GM12864 (cell line): ENCODE results near the gene ALKBH1.
"Not testable (repeated sequence)": the region's sequence is repeated elsewhere in the genome, so short reads cannot be mapped to it uniquely, and the experiment has no call there.

ENCODE experiments used
- DNase-seq: peaks from one replicate; pipeline ENCODE4 v3.0.0-alpha.2; 2011; ENCODE audit warnings: low read depth
- H3K4me3 ChIP-seq: 2 replicates; pipeline ENCODE4 v1.5.1; 2011; ENCODE audit warnings: mild to moderate bottlenecking, low read depth, low read length, control low read depth
- TF ChIP-seq, protein P1 (sequence below): IDR thresholded peaks from 2 replicates; pipeline ENCODE4 v1.5.1; 2011; ENCODE audit warnings: low read depth, mild to moderate bottlenecking, moderate library complexity, low read length, control low read depth, inconsistent platforms; ENCODE audit errors: missing control alignments

ALKBH1 gene, protein sequence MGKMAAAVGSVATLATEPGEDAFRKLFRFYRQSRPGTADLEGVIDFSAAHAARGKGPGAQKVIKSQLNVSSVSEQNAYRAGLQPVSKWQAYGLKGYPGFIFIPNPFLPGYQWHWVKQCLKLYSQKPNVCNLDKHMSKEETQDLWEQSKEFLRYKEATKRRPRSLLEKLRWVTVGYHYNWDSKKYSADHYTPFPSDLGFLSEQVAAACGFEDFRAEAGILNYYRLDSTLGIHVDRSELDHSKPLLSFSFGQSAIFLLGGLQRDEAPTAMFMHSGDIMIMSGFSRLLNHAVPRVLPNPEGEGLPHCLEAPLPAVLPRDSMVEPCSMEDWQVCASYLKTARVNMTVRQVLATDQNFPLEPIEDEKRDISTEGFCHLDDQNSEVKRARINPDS

DNA sequence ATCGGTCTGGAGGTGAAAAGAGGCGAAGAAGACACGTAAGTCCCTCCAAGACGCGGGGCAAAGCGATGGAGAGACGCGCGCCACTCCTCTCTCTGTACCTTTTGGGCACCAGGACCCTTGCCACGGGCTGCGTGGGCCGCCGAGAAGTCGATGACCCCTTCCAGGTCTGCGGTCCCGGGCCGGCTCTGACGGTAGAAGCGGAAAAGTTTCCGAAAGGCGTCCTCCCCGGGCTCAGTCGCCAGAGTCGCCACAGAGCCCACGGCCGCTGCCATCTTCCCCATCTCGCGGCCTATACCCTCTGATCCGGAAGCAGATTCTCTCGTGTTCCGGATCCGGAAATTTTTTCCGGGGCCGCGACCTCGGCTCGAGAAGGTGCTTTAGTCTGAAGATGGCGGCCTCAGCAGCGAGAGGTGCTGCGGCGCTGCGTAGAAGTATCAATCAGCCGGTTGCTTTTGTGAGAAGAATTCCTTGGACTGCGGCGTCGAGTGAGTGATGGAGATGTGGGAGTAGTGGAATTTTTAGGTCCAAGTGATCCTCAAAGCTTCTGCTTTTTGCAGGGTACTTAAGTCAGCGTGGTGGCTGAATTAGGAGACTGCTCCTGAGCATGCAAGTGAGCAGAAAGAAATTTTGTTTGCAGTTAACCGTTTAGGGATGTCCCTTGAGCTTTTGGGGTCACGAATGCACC, at the start of gene ALKBH1, which contains the start of gene SLIRP:
Gene ALKBH1 (minus strand): TSS at position 300 of the 685 bp plus-strand sequence. CDS start 19 bp downstream, at position 281.
Gene SLIRP (plus strand): TSS at position 380 of the 685 bp plus-strand sequence. CDS start 9 bp downstream, at position 389.
- DNase-seq: peak; percentile 53
- TF ChIP-seq, protein P1, sequence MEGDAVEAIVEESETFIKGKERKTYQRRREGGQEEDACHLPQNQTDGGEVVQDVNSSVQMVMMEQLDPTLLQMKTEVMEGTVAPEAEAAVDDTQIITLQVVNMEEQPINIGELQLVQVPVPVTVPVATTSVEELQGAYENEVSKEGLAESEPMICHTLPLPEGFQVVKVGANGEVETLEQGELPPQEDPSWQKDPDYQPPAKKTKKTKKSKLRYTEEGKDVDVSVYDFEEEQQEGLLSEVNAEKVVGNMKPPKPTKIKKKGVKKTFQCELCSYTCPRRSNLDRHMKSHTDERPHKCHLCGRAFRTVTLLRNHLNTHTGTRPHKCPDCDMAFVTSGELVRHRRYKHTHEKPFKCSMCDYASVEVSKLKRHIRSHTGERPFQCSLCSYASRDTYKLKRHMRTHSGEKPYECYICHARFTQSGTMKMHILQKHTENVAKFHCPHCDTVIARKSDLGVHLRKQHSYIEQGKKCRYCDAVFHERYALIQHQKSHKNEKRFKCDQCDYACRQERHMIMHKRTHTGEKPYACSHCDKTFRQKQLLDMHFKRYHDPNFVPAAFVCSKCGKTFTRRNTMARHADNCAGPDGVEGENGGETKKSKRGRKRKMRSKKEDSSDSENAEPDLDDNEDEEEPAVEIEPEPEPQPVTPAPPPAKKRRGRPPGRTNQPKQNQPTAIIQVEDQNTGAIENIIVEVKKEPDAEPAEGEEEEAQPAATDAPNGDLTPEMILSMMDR: no peak
- H3K4me3 ChIP-seq: peak within 1 kb of the TSS; percentile 60

DNA sequence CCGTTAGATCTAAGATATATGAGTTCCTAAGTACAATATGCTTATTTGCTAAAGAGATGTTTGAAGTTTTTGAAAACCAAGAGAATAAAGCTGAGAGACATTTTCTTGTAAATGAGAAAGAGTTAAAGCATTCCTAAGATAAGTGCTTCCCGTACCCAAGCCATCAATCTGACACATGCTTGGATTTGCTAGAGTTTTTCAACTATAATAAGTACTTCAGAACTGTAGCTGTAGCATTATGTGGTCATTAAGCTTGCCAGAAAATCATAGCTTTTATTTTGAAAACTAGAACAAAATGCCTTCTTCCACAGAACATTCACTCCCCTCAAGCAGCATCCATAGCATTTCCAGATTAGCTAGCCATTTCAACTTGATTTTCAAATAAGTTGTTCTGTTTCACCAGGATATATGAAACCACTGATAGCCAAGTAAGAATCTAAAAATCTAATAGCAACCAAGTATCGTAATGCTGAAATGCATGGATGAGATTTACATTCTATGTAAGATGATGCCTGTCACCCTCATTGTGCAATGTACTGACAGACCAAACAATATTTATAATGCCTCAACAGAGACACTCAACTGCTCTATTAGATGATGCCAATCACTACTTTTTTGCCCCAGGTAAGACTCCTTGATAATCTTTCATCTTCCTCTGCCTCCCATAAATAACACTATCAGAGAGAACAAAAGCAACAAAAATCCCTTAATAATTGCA, 45.1 kb upstream of the ALKBH1 start:
- TF ChIP-seq, protein P1: no peak

DNA sequence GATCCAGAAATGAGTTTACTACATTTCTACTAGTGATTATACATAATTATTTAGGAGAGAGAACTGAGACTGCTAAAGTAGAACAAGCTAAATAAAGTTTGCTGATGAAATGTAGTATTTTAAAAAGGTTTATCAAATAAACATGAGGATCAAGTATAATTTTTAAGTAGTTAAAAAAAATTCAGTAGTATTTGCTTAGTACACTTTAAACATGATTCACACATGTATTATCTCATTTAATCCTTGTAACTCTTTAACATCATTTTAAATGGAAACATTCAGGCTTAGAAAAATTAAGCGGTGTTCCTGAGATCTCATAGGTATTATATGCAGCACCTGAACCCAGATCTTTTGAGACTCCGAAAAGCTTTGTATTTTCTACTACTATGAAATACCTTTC, 44.4 kb upstream of the ALKBH1 start:
- H3K4me3 ChIP-seq: no peak overlapping the region
- TF ChIP-seq, protein P1: no peak
- DNase-seq: no peak

More for the DNA sequence above, 45.1 kb upstream of the ALKBH1 start:
- H3K4me3 ChIP-seq: no peak overlapping the region
- DNase-seq: no peak

DNA sequence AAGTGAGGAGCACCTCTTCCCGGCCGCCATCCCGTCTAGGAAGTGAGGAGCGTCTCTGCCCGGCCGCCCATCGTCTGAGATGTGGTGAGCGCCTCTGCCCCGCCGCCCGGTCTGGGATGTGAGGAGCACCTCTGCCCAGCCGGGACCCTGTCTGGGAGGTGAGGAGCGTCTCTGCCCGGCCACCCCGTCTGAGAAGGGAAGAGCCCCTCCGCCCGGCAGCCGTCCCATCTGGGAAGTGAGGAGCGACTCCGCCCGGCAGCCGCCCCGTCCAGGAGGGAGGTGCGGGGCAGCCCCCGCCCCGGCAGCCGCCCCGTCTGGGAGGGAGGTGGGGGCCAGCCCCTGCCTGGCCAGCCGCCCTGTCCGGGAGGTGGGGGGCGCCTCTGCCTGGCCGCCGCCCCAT, 39.6 kb upstream of the ALKBH1 start:
- not testable (repeated sequence) for DNase-seq, H3K4me3 ChIP-seq

DNA sequence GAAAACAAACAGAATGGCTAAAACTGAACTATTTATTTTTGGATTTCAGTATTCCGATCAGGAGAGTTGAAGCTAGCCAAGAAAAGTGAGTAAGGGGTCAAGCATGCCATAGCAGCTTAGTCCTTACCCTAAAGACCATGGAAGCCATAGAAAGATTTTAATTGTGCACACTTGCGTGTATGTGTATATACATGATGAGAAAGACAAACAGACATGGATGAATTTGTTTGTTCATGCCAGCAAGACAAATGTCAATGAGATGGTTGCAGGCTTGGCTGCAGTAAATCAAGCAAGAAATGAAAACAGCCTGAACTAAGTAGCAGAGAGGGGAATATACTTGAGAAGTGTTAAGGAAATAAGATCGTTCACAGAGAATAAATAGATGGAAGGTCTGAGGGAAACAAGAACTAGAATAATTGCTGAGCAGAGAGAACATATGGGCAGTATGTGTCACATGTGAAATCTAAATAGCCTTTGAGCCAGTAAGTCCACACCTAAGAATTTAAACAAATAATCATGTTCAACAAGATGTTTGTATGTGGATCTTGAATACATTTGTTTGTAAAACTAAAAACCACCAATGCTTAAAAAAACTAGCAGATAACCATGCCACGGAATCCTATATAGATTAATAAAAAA, 38.4 kb upstream of the ALKBH1 start:
- H3K4me3 ChIP-seq: no peak overlapping the region

DNA sequence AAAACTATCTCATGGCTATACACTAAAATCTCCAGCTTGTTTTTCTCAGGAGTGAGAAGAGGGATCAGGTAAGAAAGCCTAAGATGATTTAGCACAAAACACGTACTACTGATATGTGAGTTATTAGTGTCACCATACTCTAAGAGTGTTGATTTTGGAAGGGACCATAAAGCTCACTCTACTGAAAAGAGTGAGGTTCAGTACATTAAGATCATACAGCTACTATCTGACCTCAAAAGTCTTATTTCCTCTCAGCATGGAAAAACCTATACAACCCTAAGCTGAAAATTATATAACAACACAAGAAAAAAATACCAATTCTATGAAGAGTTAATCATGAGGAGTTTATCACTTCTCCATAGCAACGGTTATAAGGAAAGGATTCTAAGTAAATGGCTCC, 33.6 kb upstream of the ALKBH1 start:
- no peak overlapping the region for H3K4me3 ChIP-seq
- no peak for DNase-seq
- TF ChIP-seq, protein P1: no peak

More for the DNA sequence above, 38.4 kb upstream of the ALKBH1 start:
- no peak for DNase-seq
- TF ChIP-seq, protein P1: no peak
